ACC112 (cell line): ENCODE data around the gene CRAMP1.
A peak's percentile ranks its signal among the peaks of the same experiment; 100 is the strongest.

ENCODE experiments used
- H2AFZ ChIP-seq: fragments of 200-600 bp; sonication (generic); one replicate; pipeline ENCODE4 v1.6.0; 2017; ENCODE audit warnings: antibody characterized with exemption, low read length; ENCODE audit not compliant: unreplicated experiment
- H3K27ac ChIP-seq: fragments of 200-600 bp; sonication (generic); 2 replicates; pipeline ENCODE4 v1.5.1; 2014; ENCODE audit warnings: low read depth, mild to moderate bottlenecking, antibody characterized with exemption, low read length, moderate library complexity
- H3K27me3 ChIP-seq: fragments of 200-600 bp; sonication (generic); 2 replicates; pipeline ENCODE4 v1.6.1; 2014; ENCODE audit warnings: mild to moderate bottlenecking, antibody characterized with exemption, low read length, moderate library complexity, mixed read lengths; ENCODE audit not compliant: insufficient read depth
- H3K36me3 ChIP-seq: fragments of 200-600 bp; sonication (generic); 2 replicates; pipeline ENCODE4 v1.6.1; 2016; ENCODE audit warnings: mild to moderate bottlenecking, antibody characterized with exemption, low read length, moderate library complexity, mixed read lengths; ENCODE audit not compliant: insufficient read depth
- H3K4me1 ChIP-seq: fragments of 200-600 bp; sonication (generic); one replicate; pipeline ENCODE4 v1.6.1; 2016; ENCODE audit warnings: low read length, mixed read lengths; ENCODE audit not compliant: insufficient read depth, unreplicated experiment, control insufficient read depth
- H3K4me3 ChIP-seq: fragments of 200-600 bp; sonication (generic); 2 replicates; pipeline ENCODE4 v1.5.1; 2014; ENCODE audit warnings: mild to moderate bottlenecking, low read depth, low read length
- H3K79me2 ChIP-seq: fragments of 200-600 bp; sonication (generic); one replicate; pipeline ENCODE4 v1.6.0; 2016; ENCODE audit warnings: low read length; ENCODE audit not compliant: control insufficient read depth, unreplicated experiment, insufficient read depth

CRAMP1 gene

GRCh38 chr16:1597154-1597553 is 15.0 kb upstream of the CRAMP1 start:
- H3K27me3 ChIP-seq: no peaks in the 10 kb centered on the region
- no peak overlapping the region for H3K27ac ChIP-seq
- no peaks in the 10 kb centered on the region for H3K79me2 ChIP-seq
- H3K36me3 ChIP-seq: no peaks in the 10 kb centered on the region
- no peak overlapping the region for H3K4me3 ChIP-seq
- H2AFZ ChIP-seq: no peak overlapping the region
- H3K4me1 ChIP-seq: no peaks in the 10 kb centered on the region

GRCh38 chr16:1601031-1601430 is 11.1 kb upstream of the CRAMP1 start:
- no peak overlapping the region for H3K27ac ChIP-seq
- 0 out of 2 replicates have a peak, but pooled peaks cover 2% of the 10 kb centered on the region for H3K36me3 ChIP-seq

GRCh38 chr16:1601489-1601888 is 10.7 kb upstream of the CRAMP1 start:
- H3K4me3 ChIP-seq: no peak overlapping the region
- H2AFZ ChIP-seq: no peak overlapping the region
- no peaks in the 10 kb centered on the region for H3K79me2 ChIP-seq
- 0 out of 2 replicates have a peak, but pooled peaks cover 3% of the 10 kb centered on the region for H3K36me3 ChIP-seq
- no peaks in the 10 kb centered on the region for H3K4me1 ChIP-seq
- H3K27me3 ChIP-seq: no peaks in the 10 kb centered on the region
- H3K27ac ChIP-seq: no peak overlapping the region

More at GRCh38 chr16:1601031-1601430, 11.1 kb upstream of the CRAMP1 start:
- Histone ChIP-seq H3K4me1 (no peaks in the 10 kb centered on the region), H3K79me2 (no peaks in the 10 kb centered on the region), H2AFZ (no peak overlapping the region), H3K4me3 (no peak overlapping the region), H3K27me3 (no peaks in the 10 kb centered on the region)

GRCh38 chr16:1602285-1602684 is 9.9 kb upstream of the CRAMP1 start:
- no peak overlapping the region for H3K27ac ChIP-seq
- H3K36me3 ChIP-seq: 0 out of 2 replicates have a peak, but pooled peaks cover 3% of the 10 kb centered on the region

GRCh38 chr16:1606774-1607173 is 5.4 kb upstream of the CRAMP1 start:
- H3K79me2 ChIP-seq: peaks cover 4% of the 10 kb centered on the region
- no peak overlapping the region for H3K27ac ChIP-seq
- H3K4me3 ChIP-seq: no peak overlapping the region
- H3K27me3 ChIP-seq: no peaks in the 10 kb centered on the region
- H3K36me3 ChIP-seq: 0 out of 2 replicates have a peak, but pooled peaks cover 3% of the 10 kb centered on the region
- no peak overlapping the region for H2AFZ ChIP-seq
- peaks cover 4% of the 10 kb centered on the region for H3K4me1 ChIP-seq

More at GRCh38 chr16:1602285-1602684, 9.9 kb upstream of the CRAMP1 start:
- no peaks in the 10 kb centered on the region for H3K27me3 ChIP-seq
- no peak overlapping the region for H3K4me3 ChIP-seq
- no peak overlapping the region for H2AFZ ChIP-seq
- no peaks in the 10 kb centered on the region for H3K79me2 ChIP-seq
- no peaks in the 10 kb centered on the region for H3K4me1 ChIP-seq

GRCh38 chr16:1607971-1608370 is 4.2 kb upstream of the CRAMP1 start:
- H3K4me1 ChIP-seq: peaks cover 4% of the 10 kb centered on the region
- no peak overlapping the region for H3K27ac ChIP-seq
- no peak overlapping the region for H2AFZ ChIP-seq
- H3K36me3 ChIP-seq: 0 out of 2 replicates have a peak, but pooled peaks cover 3% of the 10 kb centered on the region
- H3K4me3 ChIP-seq: no peak overlapping the region
- H3K79me2 ChIP-seq: peaks cover 11% of the 10 kb centered on the region
- H3K27me3 ChIP-seq: no peaks in the 10 kb centered on the region

- Histone ChIP-seq H2AFZ (peak overlapping the region; percentile 37), H3K79me2 (peaks cover 29% of the 10 kb centered on the region), H3K27me3 (no peaks in the 10 kb centered on the region), H3K4me3 (peak overlapping the region; percentile 75), H3K27ac (peak overlapping the region; percentile 57), H3K4me1 (peaks cover 5% of the 10 kb centered on the region), H3K36me3 (0 out of 2 replicates have a peak, but pooled peaks cover 3% of the 10 kb centered on the region)
Measured at GRCh38 chr16:1610071-1610898, 1.9 kb upstream of the CRAMP1 start.

- H3K4me1 ChIP-seq: peaks cover 13% of the 10 kb centered on the region
- H3K36me3 ChIP-seq: 0 out of 2 replicates have a peak, but pooled peaks cover 1% of the 10 kb centered on the region
- no peaks in the 10 kb centered on the region for H3K27me3 ChIP-seq
- peak overlapping the region; percentile 75 for H3K4me3 ChIP-seq
- H3K79me2 ChIP-seq: peaks cover 37% of the 10 kb centered on the region
- H3K27ac ChIP-seq: peak overlapping the region; percentile 57
- H2AFZ ChIP-seq: peak overlapping the region; percentile 37
Measured at GRCh38 chr16:1610899-1611632, 1.1 kb upstream of the CRAMP1 start.

- peaks cover 17% of the 10 kb centered on the region for H3K4me1 ChIP-seq
- peak overlapping the region; percentile 61 for H3K27ac ChIP-seq
- no peaks in the 10 kb centered on the region for H3K27me3 ChIP-seq
- peak overlapping the region; percentile 96 for H3K4me3 ChIP-seq
- H3K79me2 ChIP-seq: peaks cover 53% of the 10 kb centered on the region
- no peak overlapping the region for H2AFZ ChIP-seq
- peaks cover 10% of the 10 kb centered on the region for H3K36me3 ChIP-seq
Measured at GRCh38 chr16:1613211-1613622, 1.1 kb downstream of the CRAMP1 start.

GRCh38 chr16:1613728-1614455 is 1.7 kb downstream of the CRAMP1 start:
- Histone ChIP-seq H3K4me3 (peak overlapping the region; percentile 96), H3K27ac (no peak overlapping the region), H3K27me3 (no peaks in the 10 kb centered on the region), H2AFZ (no peak overlapping the region), H3K36me3 (peaks cover 10% of the 10 kb centered on the region), H3K4me1 (peaks cover 17% of the 10 kb centered on the region), H3K79me2 (peaks cover 58% of the 10 kb centered on the region)
